Smooth muscle cell (in vitro differentiated cells): Measurements from ENCODE around the gene DCPS. TPM values are rescaled to one million over a fixed set of nuclear protein-coding genes. Genes with fewer than 3 reads are reported as not detected.
A peak's percentile ranks its signal among the peaks of the same experiment; 100 is the strongest.

Experiments used
- DNase-seq: peaks from one replicate; lab custom pipeline; 2025; ENCODE audit not compliant: unreplicated experiment; lab: John Stamatoyannopoulos, UW
- H2AFZ ChIP-seq: fragments of 200-600 bp; sonication (generic); 2 replicates; pipeline ENCODE4 v1.6.0; 2016; ENCODE audit warnings: antibody characterized with exemption, low read depth, mild to moderate bottlenecking
- H3F3A ChIP-seq: fragments of 200-600 bp; sonication (generic); 2 replicates; pipeline ENCODE4 v1.6.0; 2017; ENCODE audit warnings: antibody characterized with exemption, low read depth
- H3K27ac ChIP-seq: fragments of 200-600 bp; sonication (generic); 2 replicates; pipeline ENCODE4 v1.5.1; 2016; ENCODE audit warnings: low read depth, mild to moderate bottlenecking
- H3K27me3 ChIP-seq: fragments of 200-600 bp; sonication (generic); 2 replicates; pipeline ENCODE4 v1.6.1; 2016; ENCODE audit warnings: low read depth, mild to moderate bottlenecking
- H3K36me3 ChIP-seq: fragments of 200-600 bp; sonication (generic); 2 replicates; pipeline ENCODE4 v1.5.1; 2016; ENCODE audit warnings: low read depth
- H3K4me1 ChIP-seq: fragments of 200-600 bp; sonication (generic); 2 replicates; pipeline ENCODE4 v1.5.1; 2016; ENCODE audit warnings: low read depth
- H3K4me2 ChIP-seq: fragments of 200-600 bp; sonication (generic); 2 replicates; pipeline ENCODE4 v1.6.0; 2016; ENCODE audit warnings: mild to moderate bottlenecking
- H3K4me3 ChIP-seq: fragments of 200-600 bp; sonication (generic); 2 replicates; pipeline ENCODE4 v1.5.1; 2016; ENCODE audit warnings: mild to moderate bottlenecking
- H3K79me2 ChIP-seq: fragments of 200-600 bp; sonication (generic); 2 replicates; pipeline ENCODE4 v1.6.0; 2016; ENCODE audit warnings: low read depth, mild to moderate bottlenecking
- H3K9ac ChIP-seq: fragments of 200-600 bp; sonication (generic); 2 replicates; pipeline ENCODE4 v1.6.0; 2016; ENCODE audit warnings: low read depth
- H3K9me3 ChIP-seq: fragments of 200-600 bp; sonication (generic); replicated peaks from 2 replicates; pipeline ENCODE4 v1.5.1; 2016; ENCODE audit warnings: low read depth
- H4K20me1 ChIP-seq: fragments of 200-600 bp; sonication (generic); 2 replicates; pipeline ENCODE4 v1.6.0; 2016; ENCODE audit warnings: low read depth
- CTCF ChIP-seq: fragments of 200-600 bp; sonication (generic); IDR thresholded peaks from 2 replicates; pipeline ENCODE4 v1.5.1; 2017; ENCODE audit warnings: borderline replicate concordance, mild to moderate bottlenecking, antibody characterized with exemption; ENCODE audit not compliant: insufficient read depth, poor library complexity, severe bottlenecking
- WGBS: methylation state at CpG from one replicate; pipeline ENCODE4 v1.1.7; 2016; ENCODE audit warnings: low lambda C conversion rate; 5-methylcytosine and 5-hydroxymethylcytosine counted together
- polyA plus RNA-seq: library from polyadenylated mRNA; unstranded; fragments of >200 nt; fragmentation: Nextera tagmentation; extraction: Ambion mirVana; gene quantifications from 2 replicates; pipeline ENCODE4 v1.2.1, GENCODE V29; 2016
- total RNA-seq: library from RNA; depleted of rRNA; stranded (reverse); fragments of >200 nt; gene quantifications from 2 replicates; pipeline ENCODE4 v1.2.3, GENCODE V29; 2014

The DCPS gene
- total and polyA plus RNA-seq, 2 experiments from 2014 or later = 19.0 to 25.4 TPM

- H3K36me3 ChIP-seq = peaks cover 3% of the 10 kb centered on the region
- H3K9me3 ChIP-seq = no peaks in the 10 kb centered on the region
- no peak overlapping the region for H2AFZ ChIP-seq
- H3K4me2 ChIP-seq = no peak overlapping the region
- peaks cover 10% of the 10 kb centered on the region for H3F3A ChIP-seq
- no peaks in the 10 kb centered on the region for H3K79me2 ChIP-seq
- H3K4me3 ChIP-seq = no peak overlapping the region
- no peak for TF ChIP-seq CTCF
- H4K20me1 ChIP-seq = peaks cover 7% of the 10 kb centered on the region
- no peaks in the 10 kb centered on the region for H3K27me3 ChIP-seq
- no peaks in the 10 kb centered on the region for H3K4me1 ChIP-seq
- peak overlapping the region; percentile 7 for H3K27ac ChIP-seq
- no peak overlapping the region for H3K9ac ChIP-seq
- WGBS = 99% methylated on average over 2 of the region's 2 CpGs
- no peak for DNase-seq
Measured at GRCh38 chr11:126257144-126257543, 46.7 kb upstream of the DCPS start.

GRCh38 chr11:126257764-126258163 lies 46.1 kb upstream of the DCPS start:
- no peaks in the 10 kb centered on the region for H3K9me3 ChIP-seq
- peaks cover 9% of the 10 kb centered on the region for H3K36me3 ChIP-seq
- no peak for TF ChIP-seq CTCF
- H3F3A ChIP-seq = peaks cover 10% of the 10 kb centered on the region
- H3K4me2 ChIP-seq = no peak overlapping the region
- no peak overlapping the region for H3K4me3 ChIP-seq
- H3K27me3 ChIP-seq = no peaks in the 10 kb centered on the region
- DNase-seq = no peak
- 58% methylated on average over 2 of the region's 2 CpGs for WGBS
- no peaks in the 10 kb centered on the region for H3K4me1 ChIP-seq
- peaks cover 7% of the 10 kb centered on the region for H4K20me1 ChIP-seq
- no peak overlapping the region for H3K9ac ChIP-seq
- peak overlapping the region; percentile 7 for H3K27ac ChIP-seq
- no peaks in the 10 kb centered on the region for H3K79me2 ChIP-seq
- H2AFZ ChIP-seq = no peak overlapping the region

DNA sequence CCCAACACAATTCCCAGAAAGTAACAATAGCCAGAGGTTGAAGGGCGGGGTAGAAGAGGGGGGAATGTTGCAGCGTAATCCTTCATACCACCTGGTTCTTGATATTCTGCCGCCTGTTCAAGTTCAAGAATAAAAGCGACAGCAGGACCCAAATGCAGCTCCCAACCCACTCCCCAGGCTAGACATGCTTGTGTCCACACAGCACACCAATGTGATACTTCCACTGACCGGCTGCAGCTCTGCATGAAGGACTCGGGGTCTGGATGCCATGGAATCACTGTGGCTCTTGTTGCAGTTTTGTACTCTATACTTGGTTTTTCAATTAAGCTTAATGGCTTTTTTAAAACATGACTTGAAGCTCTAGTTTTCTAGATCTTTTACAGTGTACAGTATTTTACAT lies 41.6 kb upstream of the DCPS start:
- H3K4me2 ChIP-seq = no peak overlapping the region
- peaks cover 12% of the 10 kb centered on the region for H3F3A ChIP-seq
- H3K36me3 ChIP-seq = peaks cover 20% of the 10 kb centered on the region
- WGBS = 98% methylated on average over 6 of the region's 6 CpGs
- no peak overlapping the region for H3K4me3 ChIP-seq
- peaks cover 8% of the 10 kb centered on the region for H3K79me2 ChIP-seq
- TF ChIP-seq CTCF = no peak
- no peak overlapping the region for H2AFZ ChIP-seq
- H4K20me1 ChIP-seq = peaks cover 10% of the 10 kb centered on the region
- H3K9ac ChIP-seq = no peak overlapping the region
- no peak for DNase-seq
- no peaks in the 10 kb centered on the region for H3K4me1 ChIP-seq
- H3K27ac ChIP-seq = no peak overlapping the region
- no peaks in the 10 kb centered on the region for H3K27me3 ChIP-seq
- H3K9me3 ChIP-seq = no peaks in the 10 kb centered on the region

- Histone ChIP-seq H3K9me3 (no peaks in the 10 kb centered on the region), H3K9ac (no peak overlapping the region), H3K4me2 (no peak overlapping the region), H3K27ac (no peak overlapping the region), H3K27me3 (no peaks in the 10 kb centered on the region), H3K4me3 (no peak overlapping the region), H3K4me1 (peaks cover 5% of the 10 kb centered on the region), H3K79me2 (peaks cover 21% of the 10 kb centered on the region), H3K36me3 (peaks cover 20% of the 10 kb centered on the region), H3F3A (peaks cover 11% of the 10 kb centered on the region), H4K20me1 (peaks cover 4% of the 10 kb centered on the region), H2AFZ (no peak overlapping the region)
- 98% methylated on average over 6 of the region's 6 CpGs for WGBS
- no peak for TF ChIP-seq CTCF
- no peak for DNase-seq
Measured at GRCh38 chr11:126263489-126263888, 40.4 kb upstream of the DCPS start.
